Spleen (tissue), 11 donors: Measurements from ENCODE around the gene CEBPB. TPM values are rescaled to one million over a fixed set of nuclear protein-coding genes. Genes with fewer than 3 reads are reported as not detected.

Experiments
- DNase-seq: peaks from one replicate; pipeline ENCODE4 v3.0.0-alpha.2; 2020
- H3K27ac ChIP-seq, 8 donors: fragments of 200-600 bp; sonication (generic) in 7 of 8; 1 replicate in 4 of 8; 2 replicates in 4 of 8; pipeline versions ENCODE4 v1.5.0 to v1.8.0; 2016 to 2021; ENCODE audit warnings: inconsistent platforms in 4 of 8, mild to moderate bottlenecking in 4 of 8, moderate library complexity in 1 of 8
- H3K27me3 ChIP-seq, 7 donors: fragments of 200-600 bp; sonication (generic) in 6 of 7; replicated peaks in 1 of 7; 1 replicate in 4 of 7; 2 replicates in 3 of 7; pipeline versions ENCODE4 v1.5.0 to v1.8.0; 2016 to 2021; ENCODE audit warnings: inconsistent platforms in 3 of 7, mild to moderate bottlenecking in 1 of 7
- H3K36me3 ChIP-seq, 6 donors: fragments of 200-600 bp; sonication (generic) in 5 of 6; 1 replicate in 4 of 6; 2 replicates in 2 of 6; pipeline versions ENCODE4 v1.5.0 to v1.8.0; 2016 to 2021; ENCODE audit warnings: inconsistent platforms in 2 of 6
- H3K4me1 ChIP-seq, 6 donors: fragments of 200-600 bp; sonication (generic) in 5 of 6; 1 replicate in 3 of 6; 2 replicates in 3 of 6; pipeline versions ENCODE4 v1.5.0 to v1.8.0; 2016 to 2021; ENCODE audit warnings: inconsistent platforms in 3 of 6
- H3K4me3 ChIP-seq, 8 donors: fragments of 200-600 bp; sonication (generic) in 7 of 8; 1 replicate in 4 of 8; 2 replicates in 4 of 8; pipeline versions ENCODE4 v1.5.0 to v1.8.0; 2016 to 2021; ENCODE audit warnings: inconsistent platforms in 4 of 8, mild to moderate bottlenecking in 4 of 8, moderate library complexity in 2 of 8
- H3K9me3 ChIP-seq, 8 donors: fragments of 200-600 bp; sonication (generic) in 7 of 8; 1 replicate in 4 of 8; 2 replicates in 4 of 8; pipeline versions ENCODE4 v1.5.0 to v1.8.0; 2016 to 2021; ENCODE audit warnings: inconsistent platforms in 4 of 8
- CTCF ChIP-seq, 11 experiments: fragments of 200-600 bp in 7 of 11; fragments of 450-650 bp in 4 of 11; sonication (generic) in 4 of 11; IDR thresholded peaks in 8 of 11; conservative IDR thresholded peaks in 3 of 11; 1 replicate in 7 of 11; 2 replicates in 4 of 11; pipeline versions ENCODE4 v1.4.0 to v1.8.0; 2016 to 2021; ENCODE audit warnings: antibody characterized with exemption in 11 of 11, inconsistent platforms in 4 of 11, mild to moderate bottlenecking in 1 of 11
- POLR2A ChIP-seq, 3 donors: fragments of 450-650 bp; IDR thresholded peaks; one replicate each; pipeline ENCODE4 v1.5.1; 2017; ENCODE audit warnings: antibody characterized with exemption in 3 of 3, mild to moderate bottlenecking in 1 of 3
- POLR2AphosphoS5 ChIP-seq, 3 donors: sonication (generic); formaldehyde crosslinking; IDR thresholded peaks; one replicate each; pipeline ENCODE4 v1.5.1; 2017; ENCODE audit warnings: antibody characterized with exemption in 3 of 3
- WGBS, 5 donors: extraction: QIAGEN DNeasy Blood & Tissue Kit in 3 of 5; methylation state at CpG; one replicate each; pipeline versions ENCODE4 v1.1.5 to v1.1.7; 2013 to 2018; 5-methylcytosine and 5-hydroxymethylcytosine counted together
- intact Hi-C: fragments of 100-400 bp; cut with DNase I; formaldehyde crosslinking; loops from one replicate; pipeline ENCODE4 v1.15.0; 2023; ENCODE audit warnings: low total_unique reads
- polyA plus RNA-seq, 3 donors: library from polyadenylated mRNA; stranded (reverse); fragments of 200-250 nt; gene quantifications; one replicate each; pipeline ENCODE4 v1.2.1, GENCODE V29; 2013
- total RNA-seq, 7 donors: library from RNA; depleted of rRNA in 3 of 7; stranded (reverse); fragments of >200 nt in 3 of 7; fragmentation: NEBNext Ultra II Directional in 4 of 7; extraction: Animal tissue kit (Norgen Biotek cat#: 25700) in 4 of 7; gene quantifications; one replicate each; pipeline versions ENCODE4 v1.1.0 to v1.2.1, GENCODE V29; 2016 to 2021
- donor health status: healthy with polysubstance abuse.
- donor health status: DM: no; HTN: no; CAD: no; lungs with moderate emphysema.
- donor health status: DM: no; HTN: no; CAD: no.
- donor health status: Bipolar disorder and iron deficiency.
- donor health status: healthy.
- donor health status: DM: no; HTN: no; CAD: no.
- donor health status: DM: yes; HTN: yes; CAD: no.

CEBPB gene
- total and polyA plus RNA-seq, 10 donors: 24.2 to 273 (median 105) TPM

GRCh38 chr20:50195524-50196120 is 5.0 kb downstream of the CEBPB start:
- peaks cover 0 to 9% (median 2%) of the 10 kb centered on the region in 8 donors for H3K9me3 ChIP-seq
- intact Hi-C loops: loop anchor here (10.0 kb wide), 1 partner anchor 79 kb away; no protein-coding TSS in a partner anchor
- H3K36me3 ChIP-seq: peaks cover 0 to 38% (median 6%) of the 10 kb centered on the region in 6 donors
- H3K4me1 ChIP-seq: peaks cover 13 to 64% (median 36%) of the 10 kb centered on the region in 6 donors
- no peak for DNase-seq
- H3K27ac ChIP-seq: peak overlapping the region in 5 of 8 donors; percentile 98 to 100 (median 99)
- TF ChIP-seq POLR2AphosphoS5 (IDR thresholded peaks at IDR 0.05): peak in 2 of 3 donors; percentile 3 to 33
- no peak for TF ChIP-seq CTCF (IDR thresholded peaks at IDR 0.05 in 8 of 11, conservative IDR thresholded peaks at IDR 0.05 in 3 of 11)
- no peak for TF ChIP-seq POLR2A (IDR thresholded peaks at IDR 0.05)
- H3K4me3 ChIP-seq: peak overlapping the region in 1 of 8 donors; percentile 79
- 85 to 94% (median 87%) methylated on average over 13 of the region's 13 CpGs for WGBS, 5 donors
- H3K27me3 ChIP-seq: no peaks in the 10 kb centered on the region

GRCh38 chr20:50196248-50196647 is 5.6 kb downstream of the CEBPB start:
- intact Hi-C loops: loop anchor here (10.0 kb wide), 1 partner anchor 79 kb away; no protein-coding TSS in a partner anchor
- Histone ChIP-seq H3K36me3 (peaks cover 0 to 38% (median 6%) of the 10 kb centered on the region in 6 donors), H3K27me3 (no peaks in the 10 kb centered on the region), H3K27ac (peak overlapping the region in 3 of 8 donors; percentile 99 to 100 (median 99)), H3K9me3 (peaks cover 0 to 9% (median 2%) of the 10 kb centered on the region in 8 donors), H3K4me1 (peaks cover 13 to 64% (median 36%) of the 10 kb centered on the region in 6 donors), H3K4me3 (no peak overlapping the region)
- DNase-seq: no peak
- peak in 2 of 3 donors; percentile 37 to 47 for TF ChIP-seq POLR2AphosphoS5 (IDR thresholded peaks at IDR 0.05)
- TF ChIP-seq POLR2A (IDR thresholded peaks at IDR 0.05): peak in 1 of 3 donors; percentile 18
- no peak for TF ChIP-seq CTCF (IDR thresholded peaks at IDR 0.05 in 8 of 11, conservative IDR thresholded peaks at IDR 0.05 in 3 of 11)
- 83 to 97% (median 88%) methylated on average over 4 of the region's 4 CpGs for WGBS, 5 donors

GRCh38 chr20:50196896-50197295 is 6.3 kb downstream of the CEBPB start:
- Histone ChIP-seq H3K36me3 (peaks cover 0 to 38% (median 6%) of the 10 kb centered on the region in 6 donors), H3K27me3 (no peaks in the 10 kb centered on the region), H3K4me1 (peaks cover 13 to 64% (median 36%) of the 10 kb centered on the region in 6 donors), H3K4me3 (no peak overlapping the region), H3K9me3 (peaks cover 0 to 9% (median 2%) of the 10 kb centered on the region in 8 donors), H3K27ac (peak overlapping the region in 5 of 8 donors; percentile 18 to 100 (median 47))
- no peak for TF ChIP-seq POLR2A (IDR thresholded peaks at IDR 0.05)
- TF ChIP-seq POLR2AphosphoS5 (IDR thresholded peaks at IDR 0.05): peak; percentile 28 to 56 (median 28)
- no peak for DNase-seq
- WGBS, 5 donors: 88 to 95% (median 89%) methylated on average over 6 of the region's 6 CpGs
- intact Hi-C loops: loop anchor here (10.0 kb wide), 1 partner anchor 78 kb away; no protein-coding TSS in a partner anchor

- H3K4me3 ChIP-seq: no peak overlapping the region
- H3K4me1 ChIP-seq: peaks cover 12 to 58% (median 33%) of the 10 kb centered on the region in 6 donors
- no peaks in the 10 kb centered on the region for H3K27me3 ChIP-seq
- peaks cover 0 to 34% (median 6%) of the 10 kb centered on the region in 6 donors for H3K36me3 ChIP-seq
- no peak for TF ChIP-seq POLR2A (IDR thresholded peaks at IDR 0.05)
- TF ChIP-seq POLR2AphosphoS5 (IDR thresholded peaks at IDR 0.05): peak; percentile 15 to 46 (median 29)
- peak overlapping the region in 4 of 8 donors; percentile 18 to 100 (median 73) for H3K27ac ChIP-seq
- no peak for DNase-seq
- 74 to 93% (median 77%) methylated on average over 10 of the region's 10 CpGs for WGBS, 5 donors
- H3K9me3 ChIP-seq: peaks cover 0 to 9% (median 2%) of the 10 kb centered on the region in 8 donors
- intact Hi-C loops: loop anchor here (10.0 kb wide), 1 partner anchor 77 kb away; no protein-coding TSS in a partner anchor
Measured at GRCh38 chr20:50197463-50198179, 7.0 kb downstream of the CEBPB start.
